Suprapubic skin (tissue), 4 donors: Measurements from ENCODE around the gene SH3RF1.

ENCODE experiments used
- EP300 ChIP-seq: sonication (generic); formaldehyde crosslinking; IDR thresholded peaks from one replicate; pipeline ENCODE4 v1.6.1; 2017; ENCODE audit warnings: antibody characterized with exemption
- POLR2A ChIP-seq, 2 donors: fragments of 450-650 bp; IDR thresholded peaks; one replicate each; pipeline ENCODE4 v1.6.1; 2017; ENCODE audit warnings: antibody characterized with exemption in 2 of 2, mild to moderate bottlenecking in 2 of 2, moderate library complexity in 2 of 2
- POLR2AphosphoS5 ChIP-seq, 3 donors: sonication (generic); formaldehyde crosslinking; IDR thresholded peaks; one replicate each; pipeline ENCODE4 v1.6.1; 2017; ENCODE audit warnings: antibody characterized with exemption in 3 of 3
- TF ChIP-seq, protein P1 (sequence below), 2 donors: fragments of 200-600 bp in 1 of 2; fragments of 450-650 bp in 1 of 2; sonication (generic) in 1 of 2; IDR thresholded peaks; one replicate each; pipeline ENCODE4 v1.5.1; 2016 to 2019; ENCODE audit warnings: antibody characterized with exemption in 2 of 2, mild to moderate bottlenecking in 1 of 2, moderate library complexity in 1 of 2

DNA sequence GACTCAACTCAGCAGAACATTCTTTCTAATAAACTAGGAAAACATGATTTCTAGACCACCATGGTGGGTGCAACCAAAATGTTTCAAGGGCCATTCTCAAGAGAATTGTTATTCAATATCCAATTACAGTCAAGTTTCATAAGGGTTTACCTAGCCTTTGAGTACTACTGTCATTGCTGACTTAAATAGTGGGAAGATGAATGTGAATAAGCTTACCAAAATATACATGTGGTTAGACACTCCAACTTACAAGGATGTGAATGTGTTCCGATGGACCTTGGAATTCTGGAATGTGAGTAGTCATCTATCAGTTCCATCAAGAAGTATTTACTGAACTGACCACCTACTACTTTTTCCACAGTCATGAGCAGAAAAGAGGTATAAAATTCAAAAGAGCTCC is 16.9 kb downstream of the SH3RF1 start:
- TF ChIP-seq, protein P1, sequence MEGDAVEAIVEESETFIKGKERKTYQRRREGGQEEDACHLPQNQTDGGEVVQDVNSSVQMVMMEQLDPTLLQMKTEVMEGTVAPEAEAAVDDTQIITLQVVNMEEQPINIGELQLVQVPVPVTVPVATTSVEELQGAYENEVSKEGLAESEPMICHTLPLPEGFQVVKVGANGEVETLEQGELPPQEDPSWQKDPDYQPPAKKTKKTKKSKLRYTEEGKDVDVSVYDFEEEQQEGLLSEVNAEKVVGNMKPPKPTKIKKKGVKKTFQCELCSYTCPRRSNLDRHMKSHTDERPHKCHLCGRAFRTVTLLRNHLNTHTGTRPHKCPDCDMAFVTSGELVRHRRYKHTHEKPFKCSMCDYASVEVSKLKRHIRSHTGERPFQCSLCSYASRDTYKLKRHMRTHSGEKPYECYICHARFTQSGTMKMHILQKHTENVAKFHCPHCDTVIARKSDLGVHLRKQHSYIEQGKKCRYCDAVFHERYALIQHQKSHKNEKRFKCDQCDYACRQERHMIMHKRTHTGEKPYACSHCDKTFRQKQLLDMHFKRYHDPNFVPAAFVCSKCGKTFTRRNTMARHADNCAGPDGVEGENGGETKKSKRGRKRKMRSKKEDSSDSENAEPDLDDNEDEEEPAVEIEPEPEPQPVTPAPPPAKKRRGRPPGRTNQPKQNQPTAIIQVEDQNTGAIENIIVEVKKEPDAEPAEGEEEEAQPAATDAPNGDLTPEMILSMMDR (IDR thresholded peaks at IDR 0.05): no peak
- TF ChIP-seq POLR2A (IDR thresholded peaks at IDR 0.05): no peak
- TF ChIP-seq EP300: no peak
- no peak for TF ChIP-seq POLR2AphosphoS5 (IDR thresholded peaks at IDR 0.05)
